MM.1S (cell line): Measurements from ENCODE around the gene ADCYAP1R1.

ENCODE experiments used
- CTCF ChIP-seq: fragments of 300-600 bp; sonication (generic); IDR thresholded peaks from 2 replicates; pipeline ENCODE4 v1.5.1; 2016; ENCODE audit warnings: antibody characterized with exemption, low read length, mixed read lengths
- EZH2 ChIP-seq: fragments of 300-600 bp; sonication (generic); optimal IDR thresholded peaks from 2 replicates; pipeline ENCODE3; 2017; ENCODE audit warnings: low read depth, mild to moderate bottlenecking, antibody characterized with exemption, low read length, mixed read lengths

GRCh38 chr7:31120800-31121513 is 68.8 kb downstream of the ADCYAP1R1 start:
- TF ChIP-seq CTCF, result no peak
- no peak for TF ChIP-seq EZH2
